Putamen (tissue), 1 donor: Measurements from ENCODE around the gene TAF3.
"Not testable (repeated sequence)": the region's sequence is repeated elsewhere in the genome, so short reads cannot be mapped to it uniquely, and the experiment has no call there.

Source experiments
- DNase-seq: peaks from one replicate; pipeline ENCODE4 v3.0.0-alpha.2; 2016; ENCODE audit warnings: low spot score

Gene TAF3

GRCh38 chr10:7969623-7970022 lies 151.3 kb downstream of the TAF3 start:
- DNase-seq = no peak

- no peak for DNase-seq
Observed at GRCh38 chr10:7971949-7972348, 153.6 kb downstream of the TAF3 start.

GRCh38 chr10:7972367-7972766 lies 154.1 kb downstream of the TAF3 start:
- no peak for DNase-seq

DNA sequence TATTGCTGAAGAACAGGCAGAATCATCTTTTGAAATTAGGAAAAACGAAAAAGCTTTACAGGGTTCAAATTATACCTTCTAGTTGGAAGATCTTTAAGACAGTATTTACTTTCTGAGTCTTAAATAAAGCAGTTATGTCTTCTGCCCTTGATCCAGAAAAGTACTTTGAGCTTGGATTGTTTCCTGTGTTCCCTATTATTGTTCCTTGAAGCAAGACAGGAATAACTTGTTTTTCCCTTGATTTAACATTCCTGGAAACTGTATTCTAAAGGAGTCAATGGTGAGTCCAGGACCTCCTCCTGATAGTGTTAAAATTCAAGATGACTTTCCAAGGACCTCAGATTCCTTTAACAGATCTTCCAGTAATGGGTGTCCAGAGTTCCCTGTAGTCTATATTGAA lies 161.9 kb downstream of the TAF3 start:
- no peak for DNase-seq

DNA sequence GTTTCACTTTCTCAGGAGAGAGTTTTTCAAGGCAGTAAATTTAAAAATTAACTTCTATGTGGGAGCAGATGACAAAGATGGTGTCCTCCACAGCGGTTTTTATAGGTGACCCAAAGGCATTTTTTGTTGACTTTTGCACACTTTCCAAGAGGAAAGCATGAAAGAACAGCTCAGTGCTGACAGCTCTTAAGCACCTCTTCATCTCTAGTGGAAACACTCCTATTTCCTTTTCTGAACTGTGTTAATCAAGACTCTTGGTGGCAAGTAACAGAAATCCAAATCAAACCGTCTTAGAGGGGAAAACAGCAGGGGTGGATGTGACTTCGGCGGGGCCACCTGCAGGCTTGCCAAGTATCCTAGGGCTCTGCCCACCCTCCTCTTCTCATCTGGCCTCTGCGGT lies 164.4 kb downstream of the TAF3 start:
- DNase-seq = no peak

DNA sequence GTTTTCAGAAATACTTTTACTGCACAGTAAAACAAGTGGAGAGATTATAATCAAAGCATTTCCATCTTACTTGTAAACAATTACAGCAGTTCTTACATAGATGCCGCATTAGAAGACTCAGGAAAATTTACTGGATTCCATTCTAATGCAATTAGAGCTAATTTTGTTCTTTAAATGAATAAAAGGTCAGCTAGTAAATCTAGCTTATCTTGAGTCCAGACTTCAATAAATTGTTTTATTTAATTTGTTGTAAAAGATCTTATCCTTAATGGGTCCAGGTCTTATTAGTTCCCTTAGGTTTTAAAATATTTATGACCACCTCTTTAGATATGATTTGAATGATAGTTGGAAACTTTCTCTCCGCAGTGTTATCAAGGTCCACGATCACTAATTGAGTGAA lies 166.0 kb downstream of the TAF3 start:
- DNase-seq = no peak

DNA sequence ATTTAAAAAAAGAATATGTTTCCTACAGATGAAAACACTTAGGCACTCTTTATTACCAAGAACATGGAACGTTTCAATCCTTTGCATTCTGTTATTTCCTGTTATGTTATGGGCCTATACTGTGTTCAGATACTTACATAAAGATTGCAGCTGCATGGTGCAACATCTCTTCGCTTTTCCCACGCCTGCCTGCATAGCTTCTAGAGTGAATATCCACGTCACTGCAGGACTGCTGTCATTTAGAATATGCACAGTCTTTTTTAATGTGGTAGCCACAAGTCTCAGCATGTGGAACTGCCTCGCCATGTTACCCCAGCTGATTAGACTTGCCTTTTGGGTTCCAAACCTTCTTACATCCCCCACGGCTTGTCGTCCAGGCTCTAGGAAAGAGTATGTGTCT lies 166.6 kb downstream of the TAF3 start:
- DNase-seq = no peak

- DNase-seq = no peak
Observed at GRCh38 chr10:7986851-7987250, 168.5 kb downstream of the TAF3 start.

DNA sequence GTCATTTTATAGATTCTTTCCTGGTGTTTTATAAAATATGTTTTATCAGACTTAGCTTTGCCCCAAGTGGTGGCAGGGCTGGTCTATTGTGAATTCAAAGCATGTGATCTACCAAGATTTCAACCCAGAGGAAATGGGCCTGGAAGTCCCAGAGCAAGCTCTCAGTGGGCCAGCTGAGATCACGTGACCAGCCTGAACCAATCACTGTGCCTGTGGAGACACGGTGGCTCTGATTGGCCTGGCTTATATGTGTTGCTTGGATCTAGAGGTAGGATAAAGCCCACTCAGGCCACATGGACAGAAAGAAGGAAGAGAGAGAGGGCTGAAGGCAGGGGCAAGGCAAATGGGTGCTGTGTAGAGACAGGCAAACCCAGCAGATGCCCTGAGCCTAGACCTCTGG lies 170.7 kb downstream of the TAF3 start:
- no peak for DNase-seq

DNA sequence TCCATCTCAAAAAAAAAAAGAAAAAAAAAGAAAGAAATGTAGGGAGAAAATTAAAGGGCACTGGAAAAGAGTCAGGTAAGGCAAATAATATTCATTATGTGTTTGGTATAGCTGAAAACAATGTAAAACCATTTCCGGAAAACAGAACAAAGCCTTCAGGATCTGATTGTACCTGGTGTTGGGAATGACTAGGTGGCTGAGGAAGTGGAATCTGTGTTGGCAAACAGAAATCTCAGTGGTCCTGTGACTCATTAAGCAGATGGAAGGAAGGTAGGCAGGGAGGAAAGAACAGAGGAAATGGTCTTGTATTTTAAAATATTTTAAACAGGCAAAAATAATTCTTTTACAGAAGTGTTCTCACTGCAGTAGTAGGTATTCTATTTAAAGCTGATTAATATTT lies 180.5 kb downstream of the TAF3 start:
- DNase-seq = no peak

DNA sequence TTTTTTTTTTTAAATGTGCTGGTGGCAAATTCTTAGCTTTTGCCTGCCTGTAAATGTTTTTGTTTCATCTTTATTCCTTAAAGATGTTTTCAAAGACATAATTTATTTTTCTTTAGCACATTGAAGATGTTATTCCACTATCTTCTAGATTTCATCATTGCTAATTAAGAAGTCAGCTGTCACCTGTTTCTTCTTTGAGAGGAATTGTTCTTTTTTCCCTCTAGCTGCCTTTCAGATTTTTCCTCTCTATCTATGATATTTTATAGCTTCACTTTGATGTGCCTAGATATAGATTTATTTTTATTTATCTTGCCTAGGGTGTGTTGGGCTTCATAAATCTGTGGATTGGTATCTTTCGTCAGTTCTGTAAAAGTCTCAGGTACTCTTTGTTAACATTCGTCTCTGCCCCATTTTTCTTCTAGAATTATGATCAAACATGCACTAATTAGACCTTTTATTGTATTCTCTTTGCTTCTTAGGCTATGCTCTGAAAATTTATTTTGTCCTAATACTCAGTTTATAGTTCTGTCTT lies 186.2 kb downstream of the TAF3 start:
- no peak for DNase-seq

- no peak for DNase-seq
Observed at GRCh38 chr10:8006274-8006999, 188.1 kb downstream of the TAF3 start.

- no peak for DNase-seq
Observed at GRCh38 chr10:8009031-8009430, 190.7 kb downstream of the TAF3 start.

DNA sequence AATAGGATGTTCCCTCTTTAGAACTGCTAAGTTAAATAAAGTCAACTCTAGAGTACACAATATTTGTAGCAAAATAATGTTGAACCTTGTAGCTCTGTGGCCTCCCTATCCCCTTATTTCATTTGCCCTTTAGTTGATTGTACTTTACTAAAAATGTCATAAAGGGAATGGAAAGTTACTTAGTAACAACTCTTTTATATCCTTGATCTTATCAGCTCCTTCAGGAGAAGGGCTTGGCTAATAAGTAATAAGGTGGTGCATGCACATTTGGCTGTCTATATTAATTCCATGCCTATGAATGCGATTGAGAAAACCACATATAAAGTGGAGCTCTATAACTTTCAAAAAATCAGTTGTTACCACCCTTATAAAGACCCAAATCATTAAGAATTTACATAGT lies 194.7 kb downstream of the TAF3 start:
- DNase-seq = no peak

DNA sequence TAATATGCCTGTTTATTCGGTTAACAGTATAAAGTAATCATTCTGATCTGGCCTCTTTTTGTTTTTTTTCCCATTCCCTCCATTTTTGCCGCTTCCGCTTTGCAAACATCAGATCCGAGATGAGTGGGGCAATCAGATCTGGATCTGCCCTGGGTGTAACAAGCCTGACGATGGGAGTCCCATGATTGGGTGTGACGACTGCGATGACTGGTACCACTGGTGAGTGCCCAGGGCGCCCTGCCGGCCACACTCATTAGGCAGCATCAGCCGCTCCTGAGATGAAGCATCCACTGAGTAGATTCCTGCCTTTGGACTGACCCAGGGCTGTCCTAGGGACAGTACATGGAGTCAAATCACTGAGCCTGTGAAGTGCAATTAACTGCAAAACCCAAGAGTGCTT lies 195.3 kb downstream of the TAF3 start:
- no peak for DNase-seq

DNA sequence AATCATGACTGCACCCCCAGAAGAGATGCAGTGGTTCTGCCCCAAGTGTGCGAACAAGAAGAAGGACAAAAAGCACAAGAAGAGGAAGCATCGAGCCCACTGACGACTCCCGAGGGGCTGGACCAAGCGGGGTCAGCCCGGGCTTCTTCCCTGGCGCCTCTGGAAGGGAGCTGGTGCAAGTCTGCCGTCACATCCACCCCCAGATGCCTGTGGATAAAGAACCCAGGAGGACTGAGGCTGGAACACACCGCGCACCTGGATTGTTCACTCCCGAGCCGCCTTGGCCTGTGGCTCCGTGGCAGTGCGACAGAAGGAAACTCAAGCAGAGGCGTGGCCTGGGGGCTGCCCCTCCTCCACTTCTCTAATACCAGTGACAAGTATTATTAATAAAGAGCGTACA lies 196.3 kb downstream of the TAF3 start:
- no peak for DNase-seq

DNA sequence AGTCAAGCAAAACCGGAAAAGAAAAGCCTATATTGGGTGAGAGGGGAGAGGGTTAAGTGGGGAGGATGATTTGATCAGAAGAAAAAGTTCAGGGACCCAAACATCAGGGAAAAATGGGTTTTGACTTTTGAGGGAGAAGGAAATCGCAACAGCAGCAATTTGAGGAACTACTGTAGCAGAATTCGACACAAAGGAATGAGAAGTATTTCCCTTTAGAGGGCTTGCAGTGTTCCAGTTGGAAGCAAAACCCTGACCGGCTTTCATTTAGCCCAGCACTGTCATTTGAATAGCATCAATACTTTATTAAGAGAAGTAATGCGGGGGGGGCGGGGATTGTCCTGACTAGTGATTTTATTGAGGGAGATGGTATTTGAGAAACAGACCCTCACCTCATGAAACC lies 199.0 kb downstream of the TAF3 start:
- no peak for DNase-seq

DNA sequence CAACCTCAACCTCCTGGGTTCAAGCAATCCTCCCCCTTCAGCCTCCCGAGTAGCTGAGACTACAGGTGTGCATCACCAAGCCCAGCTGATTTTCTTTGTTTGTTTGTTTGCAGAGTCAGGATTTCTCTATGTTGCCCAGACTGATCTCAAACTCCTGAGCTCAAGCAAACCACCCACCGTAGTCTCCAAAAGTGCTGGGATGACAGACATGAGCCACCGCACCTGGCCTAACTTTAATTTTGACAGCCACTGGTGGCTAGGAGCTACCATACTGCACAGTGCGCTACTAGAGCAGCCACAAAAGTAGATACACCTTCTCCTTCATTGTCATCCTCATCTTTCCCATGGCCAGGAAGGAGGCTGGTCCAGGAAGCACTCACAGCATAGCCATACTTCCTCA lies 205.0 kb downstream of the TAF3 start:
- no peak for DNase-seq

- no peak for DNase-seq
Observed at GRCh38 chr10:8023851-8024250, 205.5 kb downstream of the TAF3 start.

GRCh38 chr10:8026349-8027259 lies 208.3 kb downstream of the TAF3 start:
- DNase-seq = no peak

GRCh38 chr10:8031211-8031610 lies 212.9 kb downstream of the TAF3 start:
- not testable (repeated sequence) for DNase-seq

DNA sequence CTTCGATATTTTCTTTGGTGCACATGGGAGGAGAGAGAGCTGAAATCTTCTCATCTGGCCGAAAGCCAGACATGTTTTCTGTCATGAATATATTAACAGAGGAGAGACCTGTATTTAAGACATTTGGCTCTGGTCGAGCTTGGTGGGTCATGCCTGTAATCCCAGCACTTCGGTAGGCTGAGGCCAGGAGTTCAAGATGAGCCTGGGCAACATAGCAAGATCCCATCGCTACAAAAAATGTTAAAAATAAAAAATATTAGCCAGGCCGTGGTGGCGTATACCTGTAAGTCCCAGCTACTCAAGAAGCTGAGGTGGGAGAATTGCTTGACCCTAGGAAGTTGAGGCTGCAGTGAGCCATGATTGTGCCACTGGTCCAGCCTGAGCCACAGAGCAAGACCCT lies 214.3 kb downstream of the TAF3 start:
- DNase-seq = no peak

- DNase-seq = no peak
Observed at GRCh38 chr10:8033812-8034465, 215.6 kb downstream of the TAF3 start.
